Endothelial cell of umbilical vein (primary cell): ENCODE results near the gene VSTM4. TPM values are rescaled to one million over a fixed set of nuclear protein-coding genes. Genes with fewer than 3 reads are reported as not detected.

Source experiments
- BruUV-seq: library from RNA; stranded (reverse); fragments of 400-500 nt; replicated peaks from 2 replicates; lab custom pipeline; 2021; lab: Mats Ljungman, UMichigan
- CTCF ChIA-PET: fragments of 300-600, 350-600 bp; sonication (Branson Sonifier 250); formaldehyde crosslinking; loops from one replicate; lab custom pipeline; 2021; ENCODE audit warnings: antibody characterized with exemption, inconsistent platforms; lab: Charles Lee
- POLR2A ChIA-PET: fragments of 300-600, 350-600 bp; sonication (Branson Sonifier 250); formaldehyde crosslinking; loops from one replicate; lab custom pipeline; 2021; ENCODE audit warnings: antibody characterized with exemption, inconsistent platforms; lab: Charles Lee
- DNase-seq: peaks from one replicate; pipeline ENCODE4 v3.0.0-alpha.2; 2011; ENCODE audit warnings: low read depth, low spot score
- FAIRE-seq: peaks from 2 replicates; lab custom pipeline; 2011; peaks lifted over from hg19 to GRCh38; lab: Jason Lieb, UNC
- H2AFZ ChIP-seq: 2 replicates; pipeline ENCODE4 v1.6.0; 2012; ENCODE audit warnings: low read depth, low read length, control low read depth, inconsistent platforms
- H3K27ac ChIP-seq: 2 replicates; pipeline ENCODE4 v1.5.1; 2011; ENCODE audit warnings: low read depth, mild to moderate bottlenecking, control low read depth, low read length, moderate library complexity; ENCODE audit not compliant: insufficient read depth
- H3K27me3 ChIP-seq, 2 experiments: 2 replicates each; pipeline versions ENCODE4 v1.6.0 to v1.6.1; 2011; ENCODE audit warnings: low read length in 2 of 2, mixed read lengths in 1 of 2; ENCODE audit not compliant: control insufficient read depth in 2 of 2, insufficient read depth in 2 of 2
- H3K36me3 ChIP-seq, 2 experiments: 2 replicates in 1 of 2; 3 replicates in 1 of 2; pipeline ENCODE4 v1.5.1; 2011; ENCODE audit warnings: low read length in 2 of 2, mild to moderate bottlenecking in 1 of 2, moderate library complexity in 1 of 2; ENCODE audit not compliant: control insufficient read depth in 2 of 2, insufficient read depth in 2 of 2; ENCODE audit errors: extremely low read depth in 1 of 2
- H3K4me1 ChIP-seq: 3 replicates; pipeline ENCODE4 v1.5.1; 2011; ENCODE audit warnings: mild to moderate bottlenecking, low read length; ENCODE audit not compliant: control insufficient read depth, insufficient read depth; ENCODE audit errors: extremely low read depth
- H3K4me2 ChIP-seq: 2 replicates; pipeline ENCODE4 v1.6.1; 2011; ENCODE audit warnings: low read length, control low read depth, mixed read lengths; ENCODE audit not compliant: insufficient read depth
- H3K4me3 ChIP-seq, 3 experiments: fragments of 200-600 bp in 1 of 3; sonication (generic), shearing (Covaris generic) in 1 of 3; replicated peaks in 1 of 3; 2 replicates each; pipeline ENCODE4 v1.5.1; 2011 to 2016; ENCODE audit warnings: control low read depth in 3 of 3, low read length in 3 of 3, mild to moderate bottlenecking in 2 of 3, inconsistent platforms in 1 of 3, low read depth in 1 of 3, moderate library complexity in 1 of 3; ENCODE audit not compliant: insufficient read depth in 1 of 3
- H3K79me2 ChIP-seq: 2 replicates; pipeline ENCODE4 v1.6.0; 2012; ENCODE audit warnings: low read length, inconsistent platforms; ENCODE audit not compliant: control insufficient read depth, insufficient read depth
- H3K9ac ChIP-seq: replicated peaks from 2 replicates; pipeline ENCODE3; 2011; ENCODE audit warnings: low read length, control low read depth; ENCODE audit not compliant: insufficient read depth; ENCODE audit errors: extremely low read depth
- H3K9me1 ChIP-seq: replicated peaks from 3 replicates; pipeline ENCODE4 v1.6.0; 2011; ENCODE audit warnings: mild to moderate bottlenecking, low read length; ENCODE audit not compliant: control insufficient read depth, insufficient read depth; ENCODE audit errors: extremely low read depth
- H3K9me3 ChIP-seq: replicated peaks from 2 replicates; pipeline ENCODE4 v1.5.1; 2012; ENCODE audit warnings: low read length, inconsistent platforms; ENCODE audit not compliant: control insufficient read depth, insufficient read depth
- H4K20me1 ChIP-seq: replicated peaks from 2 replicates; pipeline ENCODE3; 2011; ENCODE audit warnings: mild to moderate bottlenecking, low read length; ENCODE audit not compliant: control insufficient read depth, insufficient read depth; ENCODE audit errors: extremely low read depth
- CTCF ChIP-seq, 2 donors: IDR thresholded peaks; 1 replicate in 1 of 2; 2 replicates in 1 of 2; pipeline ENCODE4 v1.5.1; 2011; ENCODE audit warnings: low read length in 2 of 2, mild to moderate bottlenecking in 2 of 2, moderate library complexity in 2 of 2, control low read depth in 1 of 2, inconsistent platforms in 1 of 2, low read depth in 1 of 2; ENCODE audit not compliant: insufficient read depth in 1 of 2; ENCODE audit errors: extremely low read depth in 1 of 2
- EZH2 ChIP-seq: IDR thresholded peaks from 2 replicates; pipeline ENCODE4 v1.6.1; 2012; ENCODE audit warnings: borderline replicate concordance, low read depth, mild to moderate bottlenecking, moderate library complexity, low read length, inconsistent platforms; ENCODE audit not compliant: severe bottlenecking
- FOS ChIP-seq: IDR thresholded peaks from 2 replicates; pipeline ENCODE4 v1.6.1; 2011; ENCODE audit warnings: mild to moderate bottlenecking, low read length, moderate library complexity, borderline replicate concordance; ENCODE audit not compliant: insufficient read depth
- GATA2 ChIP-seq: IDR thresholded peaks from 2 replicates; pipeline ENCODE4 v1.7.0; 2011; ENCODE audit warnings: low read depth, mild to moderate bottlenecking, moderate library complexity, mixed read lengths, low read length; ENCODE audit not compliant: insufficient read length, insufficient read depth
- MYC ChIP-seq: IDR thresholded peaks from one replicate; pipeline ENCODE4 v1.6.1; 2011; ENCODE audit warnings: mild to moderate bottlenecking, low read depth, low read length
- POLR2A ChIP-seq: IDR thresholded peaks from 2 replicates; pipeline ENCODE4 v1.6.1; 2012; ENCODE audit warnings: low read depth, mild to moderate bottlenecking, control low read depth, low read length
- dilution Hi-C: fragments of 300-500 bp; cut with MboI; formaldehyde crosslinking; loops from one replicate; pipeline ENCODE4 v1.15.0; 2019; ENCODE audit warnings: low sequenced_read_pairs; ENCODE audit not compliant: extremely low pct_ligation_motif_present
- intact Hi-C: fragments of 100-400 bp; cut with micrococcal nuclease; formaldehyde crosslinking; loops from one replicate; pipeline ENCODE4 v1.10.0; 2022
- polyA plus RNA-seq, 4 experiments: library from polyadenylated mRNA; depleted of rRNA in 3 of 4; stranded (reverse) in 3 of 4; unstranded in 1 of 4; fragments of >200 nt; gene quantifications; 2 replicates each; pipeline versions ENCODE4 v1.2.1 to v1.2.3, GENCODE V29; 2011 to 2012; ENCODE audit warnings: missing spikeins in 1 of 4
- total RNA-seq: library from RNA; stranded (reverse); gene quantifications from 2 replicates; pipeline ENCODE4 v1.2.3, GENCODE V29; 2021
- TF ChIP-seq, protein P1 (sequence below): IDR thresholded peaks from 2 replicates; pipeline ENCODE4 v1.6.1; 2011; ENCODE audit not compliant: insufficient read depth, insufficient read length

VSTM4 gene
- total and polyA plus RNA-seq, 2 donors (not counting 3 experiments of a cell fraction or from before 2014, with no cell fraction given): 0.07 TPM

- no peaks in the 10 kb centered on the region for H3K4me1 ChIP-seq
- no peaks in the 10 kb centered on the region for H3K79me2 ChIP-seq
- ChIA-PET POLR2A (no interaction called here), CTCF (no interaction called here)
- H3K27ac ChIP-seq: no peak overlapping the region
- H3K9ac ChIP-seq: no peak overlapping the region
- no peaks in the 10 kb centered on the region for H3K9me1 ChIP-seq
- H3K4me2 ChIP-seq: no peak overlapping the region
- no peak overlapping the region for H3K4me3 ChIP-seq
- no peaks in the 10 kb centered on the region for H4K20me1 ChIP-seq
- FAIRE-seq (no peak), DNase-seq (no peak)
- H2AFZ ChIP-seq: no peak overlapping the region
- intact Hi-C loops (no loop called here), dilution Hi-C loops (no loop called here)
- TF ChIP-seq CTCF (IDR thresholded peaks at IDR 0.05; ENCODE audit: extremely low read depth in 1 of 2, insufficient read depth in 1 of 2, low read depth in 1 of 2, low read length in 2 of 2) (no peak), POLR2A (no peak)
- BruUV-seq: no TSS peak
- no peaks in the 10 kb centered on the region for H3K36me3 ChIP-seq
- no peaks in the 10 kb centered on the region for H3K9me3 ChIP-seq
- H3K27me3 ChIP-seq: peaks cover 0 to 8% of the 10 kb centered on the region in 2 experiments
These were observed 25.2 kb upstream of the VSTM4 start for GRCh38 chr10:49140304-49141177.

DNA sequence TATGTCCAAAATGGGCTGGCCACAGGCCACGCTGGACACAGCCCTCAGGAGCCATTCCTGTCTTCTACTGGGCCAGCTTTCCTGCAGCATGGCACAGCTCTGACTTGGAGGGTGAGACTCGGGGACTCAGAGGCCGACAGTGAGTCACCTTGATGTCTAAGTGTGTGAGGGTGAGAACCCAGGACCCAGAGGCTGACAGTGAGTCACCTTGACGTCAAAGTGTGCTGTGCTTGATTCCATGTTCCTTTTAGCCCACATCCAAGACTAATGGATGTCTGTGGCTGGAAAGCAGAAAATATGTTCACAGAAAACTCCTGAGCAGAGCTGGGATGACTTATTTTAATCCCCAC, 24.5 kb upstream of the VSTM4 start:
- no peak overlapping the region for H3K4me3 ChIP-seq
- H3K27me3 ChIP-seq: peaks cover 0 to 8% of the 10 kb centered on the region in 2 experiments
- intact Hi-C loops: no loop called here
- H3K4me1 ChIP-seq: no peaks in the 10 kb centered on the region
- no peaks in the 10 kb centered on the region for H3K79me2 ChIP-seq
- H3K9me3 ChIP-seq: no peaks in the 10 kb centered on the region
- FAIRE-seq: no peak
- no peaks in the 10 kb centered on the region for H4K20me1 ChIP-seq
- no peaks in the 10 kb centered on the region for H3K36me3 ChIP-seq
- no TSS peak for BruUV-seq
- H3K27ac ChIP-seq: no peak overlapping the region
- TF ChIP-seq MYC: no peak
- no peak for TF ChIP-seq FOS
- TF ChIP-seq EZH2: no peak
- no peak for TF ChIP-seq GATA2
- TF ChIP-seq CTCF (IDR thresholded peaks at IDR 0.05; ENCODE audit: extremely low read depth in 1 of 2, insufficient read depth in 1 of 2, low read depth in 1 of 2, low read length in 2 of 2): no peak
- TF ChIP-seq, protein P1, sequence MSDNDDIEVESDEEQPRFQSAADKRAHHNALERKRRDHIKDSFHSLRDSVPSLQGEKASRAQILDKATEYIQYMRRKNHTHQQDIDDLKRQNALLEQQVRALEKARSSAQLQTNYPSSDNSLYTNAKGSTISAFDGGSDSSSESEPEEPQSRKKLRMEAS: no peak
- TF ChIP-seq POLR2A: no peak
- dilution Hi-C loops: no loop called here
- H3K4me2 ChIP-seq: no peak overlapping the region
- POLR2A ChIA-PET: no interaction called here
- H3K9me1 ChIP-seq: no peaks in the 10 kb centered on the region
- CTCF ChIA-PET: interaction anchor here (0.9 to 1.4 kb wide), 2 partner anchors 9 kb away, joined by 3 to 4 read pairs; no protein-coding TSS in a partner anchor
- H3K9ac ChIP-seq: no peak overlapping the region
- DNase-seq: no peak
- no peak overlapping the region for H2AFZ ChIP-seq
